ENCODE data around the gene PTPRN2.
A peak's percentile ranks its signal among the peaks of the same experiment; 100 is the strongest.
"Not testable (repeated sequence)": the region's sequence is repeated elsewhere in the genome, so short reads cannot be mapped to it uniquely, and the experiment has no call there.

PTPRN2 gene

DNA sequence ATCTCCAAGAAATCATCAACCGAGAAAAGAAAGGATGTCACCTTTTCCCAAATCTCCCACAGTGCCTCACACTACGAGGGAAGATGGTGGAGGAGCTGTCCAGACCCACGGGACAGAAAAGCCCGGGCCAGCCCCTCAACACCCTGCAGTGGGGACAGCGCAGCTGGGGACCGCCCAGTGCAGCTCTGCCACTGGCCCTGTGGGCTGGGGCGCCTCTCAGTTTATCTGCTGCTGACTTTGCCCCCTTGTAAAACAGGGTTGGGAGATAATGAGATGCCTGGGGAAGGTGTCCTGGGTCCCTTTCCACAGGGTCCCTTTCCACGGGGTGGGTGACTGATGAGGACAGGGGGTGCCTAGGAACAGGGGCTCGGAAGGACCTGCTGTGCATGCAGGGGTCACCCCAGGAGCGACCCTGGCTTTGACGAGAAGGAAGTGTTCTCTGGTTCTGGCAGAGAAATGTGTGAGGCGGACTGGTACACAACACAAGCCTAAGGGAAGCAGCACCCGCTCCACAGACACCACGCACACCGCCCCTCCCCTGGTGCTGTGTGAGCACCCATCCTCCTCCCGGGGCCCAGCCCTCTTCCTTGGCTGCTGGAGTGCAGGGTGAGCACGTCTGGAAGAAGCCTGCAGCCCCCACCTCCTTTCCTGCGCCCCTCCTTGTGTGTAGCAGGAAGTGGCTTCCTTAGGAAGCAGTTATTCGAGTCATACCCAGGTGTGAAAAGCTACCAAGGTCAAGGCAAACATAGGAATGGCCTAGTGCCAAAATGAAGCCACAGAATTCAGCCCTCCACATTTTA lies 911.0 kb downstream of the PTPRN2 start:
- DNase-seq (ENCODE audit: low spot score) = no peak

DNA sequence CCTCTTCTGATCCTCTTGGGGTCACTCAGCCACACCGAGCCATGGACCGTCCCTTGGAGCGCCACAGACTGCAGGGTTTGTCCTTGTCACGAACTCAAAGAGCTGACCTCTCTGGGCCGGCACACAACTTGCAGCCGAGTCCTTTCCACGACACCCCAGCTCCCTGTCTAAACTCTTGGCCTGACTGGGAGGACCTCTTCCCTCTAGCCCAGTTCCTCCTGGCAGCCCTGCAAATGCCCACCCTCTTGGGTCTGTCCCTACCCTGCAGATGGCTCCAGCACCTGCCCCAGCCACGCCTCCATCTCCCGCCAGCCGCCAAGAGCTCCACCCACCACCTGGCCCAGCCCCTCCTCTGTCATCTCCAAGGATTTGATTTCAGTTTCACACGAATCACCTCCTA lies 911.6 kb downstream of the PTPRN2 start:
- no peak for DNase-seq (ENCODE audit: low spot score)

DNA sequence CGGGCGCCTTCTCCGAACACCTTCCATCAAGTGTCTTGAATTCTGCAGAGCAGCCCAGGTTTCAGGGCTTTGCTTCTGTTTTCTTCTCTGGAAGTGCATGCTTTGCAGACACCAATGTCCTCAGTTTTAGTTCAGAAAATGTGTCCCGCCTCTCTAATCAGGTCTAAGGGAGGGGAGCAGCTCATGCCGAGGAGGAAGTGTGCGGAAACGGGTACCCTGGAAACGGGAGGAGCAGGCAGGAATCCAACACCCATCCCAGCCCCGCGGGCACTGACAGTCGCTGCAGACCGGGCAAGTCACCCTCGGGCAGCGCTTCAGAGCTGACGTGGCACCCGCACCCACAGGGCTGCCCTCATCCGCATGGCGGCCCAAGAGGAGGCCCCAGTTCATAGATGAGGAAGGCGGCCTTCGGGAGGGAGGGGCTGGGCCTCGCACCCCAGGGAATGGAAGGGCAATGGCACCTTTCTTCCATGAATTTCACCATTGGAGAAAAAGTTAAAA lies 912.1 kb downstream of the PTPRN2 start:
- DNase-seq (ENCODE audit: low spot score) = no peak

DNA sequence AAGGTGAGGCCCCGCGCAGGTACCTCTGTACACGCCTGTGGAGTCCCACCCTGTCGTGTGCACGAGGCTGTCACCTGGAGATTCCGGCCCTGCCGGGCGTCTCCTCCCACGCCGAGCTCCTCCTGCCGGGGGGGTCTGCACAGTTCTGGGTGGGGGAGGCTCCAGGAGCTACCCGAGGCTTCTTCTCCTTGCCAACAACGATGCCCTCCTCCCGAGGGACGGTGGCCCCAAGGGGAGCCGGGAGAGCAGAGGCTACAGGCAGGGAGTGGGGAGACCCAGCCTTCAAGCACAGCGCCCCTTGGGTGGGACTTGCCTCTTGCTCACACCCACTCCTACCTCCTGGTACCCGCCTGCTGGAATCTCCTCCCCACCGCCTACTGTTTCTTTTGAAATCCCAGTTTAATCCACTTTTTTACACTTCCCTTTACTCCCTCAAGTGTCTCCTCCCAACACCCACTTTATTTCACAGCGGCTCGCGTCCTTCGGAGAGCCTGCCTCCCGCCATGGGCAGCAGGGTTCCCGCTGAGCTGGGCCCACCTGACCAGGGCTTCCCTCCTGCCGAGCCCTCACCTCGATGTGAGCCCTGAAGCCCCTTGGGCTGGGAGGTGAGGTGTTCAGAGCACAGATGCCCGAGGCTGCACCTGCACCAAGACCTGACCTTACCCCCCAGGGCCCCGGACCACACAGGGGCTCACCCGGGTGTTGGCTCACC lies 912.8 kb downstream of the PTPRN2 start:
- peak; percentile 65 for DNase-seq (ENCODE audit: low spot score)

DNA sequence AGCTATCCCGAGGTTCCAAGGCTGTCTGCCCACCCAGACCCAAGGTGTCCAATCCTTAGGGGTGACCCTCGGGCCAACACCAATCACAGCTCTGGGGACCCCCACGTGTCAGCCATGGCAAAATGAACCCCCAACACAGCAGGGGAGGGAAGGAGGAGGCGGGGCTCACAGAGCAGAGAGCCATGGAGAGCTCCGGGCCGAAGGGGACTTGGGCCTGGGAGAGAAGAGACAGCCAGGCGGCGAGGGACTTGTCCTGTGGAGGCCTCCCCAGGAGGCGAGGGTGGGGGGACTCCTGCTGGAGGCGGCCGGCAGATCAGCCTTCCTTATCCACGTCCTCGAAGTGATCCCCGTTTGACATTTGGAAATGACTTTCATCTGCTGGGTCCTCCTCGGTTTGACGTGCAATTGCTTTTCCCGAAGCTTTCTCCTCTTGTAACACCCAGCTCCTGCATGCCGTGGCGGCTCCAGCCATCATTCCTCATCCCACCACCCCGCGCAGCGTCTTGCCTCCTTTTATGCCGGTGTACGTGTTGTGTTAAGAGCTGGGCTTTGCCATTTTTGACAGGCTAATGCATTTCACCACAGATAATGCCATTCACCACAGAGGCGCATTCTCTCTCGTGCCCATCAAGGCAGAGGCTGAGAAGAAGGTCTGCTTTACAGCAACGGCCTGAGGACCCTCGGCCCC lies 913.5 kb downstream of the PTPRN2 start:
- no peak for DNase-seq (ENCODE audit: low spot score)

DNA sequence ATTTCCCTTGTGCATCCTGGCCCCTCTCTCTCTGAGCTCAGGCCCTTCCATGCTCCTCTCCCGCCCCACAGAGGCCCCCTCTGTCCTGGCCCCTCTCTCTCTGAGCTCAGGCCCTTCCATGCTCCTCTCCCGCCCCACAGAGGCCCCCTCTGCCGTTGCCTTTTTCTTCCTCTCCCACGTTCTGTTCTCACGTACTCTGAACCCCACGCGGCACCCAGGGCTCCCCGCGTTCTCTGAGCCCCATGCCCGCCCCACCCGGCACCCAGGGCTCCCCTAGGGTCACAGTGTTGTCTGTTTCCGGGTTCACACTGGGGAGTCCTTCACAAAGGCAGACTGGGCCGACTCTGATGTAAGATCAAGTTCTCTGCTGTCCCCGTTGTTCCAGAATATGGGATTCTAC lies 914.0 kb downstream of the PTPRN2 start:
- DNase-seq (ENCODE audit: low spot score) = no peak

DNA sequence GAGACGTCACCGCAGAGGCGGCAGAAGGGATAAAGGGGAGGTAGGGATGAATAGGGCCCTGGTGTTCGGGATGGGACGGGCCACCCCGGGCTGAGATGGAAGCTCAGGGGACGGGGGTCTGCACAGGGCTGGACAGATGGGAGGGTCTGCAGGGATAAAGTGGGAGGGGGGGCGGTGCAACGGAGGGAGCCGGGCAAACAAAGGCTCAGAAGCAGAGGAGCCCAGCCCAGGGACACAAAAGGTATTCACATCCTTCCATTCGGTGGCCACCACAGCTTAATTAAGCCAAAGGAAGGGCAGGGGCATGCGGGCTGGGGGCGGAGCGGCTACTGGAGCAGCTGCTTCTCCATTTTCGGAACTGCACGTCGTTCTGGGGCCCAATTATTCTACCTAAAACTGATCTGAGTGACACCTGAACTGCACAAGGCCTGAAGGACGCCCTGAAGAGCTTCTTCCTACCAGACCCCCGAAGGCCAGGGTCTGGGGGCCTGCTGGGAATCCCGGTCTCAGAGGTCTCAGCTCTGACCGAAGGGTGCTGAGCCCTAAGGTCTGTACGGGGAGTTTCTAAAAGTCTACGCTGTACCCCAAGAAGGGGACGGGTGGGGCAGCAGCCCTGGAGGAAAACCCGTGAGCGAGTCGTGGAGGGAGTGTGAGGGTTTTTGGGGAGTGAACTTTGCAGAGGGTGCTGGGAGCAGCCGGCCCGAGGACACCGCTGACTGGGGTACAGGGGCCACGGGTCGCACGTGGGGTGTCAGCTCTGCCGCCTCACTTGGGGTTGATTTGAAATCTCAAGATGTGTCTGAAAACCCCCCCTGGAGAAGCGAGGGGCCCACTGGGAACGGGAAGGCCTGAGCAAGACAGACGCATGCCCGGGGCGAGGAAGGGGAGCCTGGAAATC lies 916.0 kb downstream of the PTPRN2 start:
- DNase-seq (ENCODE audit: low spot score) = no peak

DNA sequence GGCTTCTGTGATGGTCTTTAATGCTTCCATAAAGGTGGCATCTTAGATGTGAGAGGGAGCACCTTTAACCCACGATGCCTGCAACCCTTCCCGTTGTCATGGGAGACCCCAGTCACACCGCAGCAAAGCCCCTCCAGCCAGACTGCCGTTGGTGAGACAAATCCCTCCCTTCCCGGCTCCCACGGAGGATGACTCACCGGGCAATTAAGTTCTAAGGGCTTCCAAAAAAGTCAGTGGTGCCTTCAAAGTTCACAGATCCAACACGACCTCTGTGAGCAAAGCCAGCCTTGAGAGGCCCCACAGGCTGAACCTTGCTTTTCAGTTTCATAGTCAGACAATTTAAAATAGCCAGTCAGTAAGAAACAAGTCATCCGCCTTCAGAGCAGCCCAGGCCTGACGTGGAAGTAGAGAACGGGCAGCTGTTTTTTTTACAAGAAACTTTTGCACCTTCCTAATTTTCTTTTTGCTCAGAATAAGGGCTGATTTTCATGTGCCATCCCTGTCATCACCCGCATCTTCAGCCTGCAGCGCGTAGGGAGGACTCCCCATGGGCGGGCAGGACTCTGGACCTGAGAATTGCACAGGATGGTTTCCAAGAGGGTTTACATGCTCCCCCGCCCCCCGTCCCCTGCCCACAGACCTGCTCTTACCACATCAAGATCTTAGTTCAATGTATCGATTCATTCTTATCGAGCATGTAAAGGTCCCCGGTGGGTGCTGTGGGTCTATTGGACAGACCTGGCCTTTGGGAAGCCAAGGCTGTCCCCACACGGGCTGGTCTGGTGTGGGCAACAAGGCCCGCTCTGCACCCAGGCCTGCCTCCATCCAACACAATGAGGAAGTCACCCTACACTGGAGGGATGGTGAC lies 916.9 kb downstream of the PTPRN2 start:
- DNase-seq (ENCODE audit: low spot score) = no peak

DNA sequence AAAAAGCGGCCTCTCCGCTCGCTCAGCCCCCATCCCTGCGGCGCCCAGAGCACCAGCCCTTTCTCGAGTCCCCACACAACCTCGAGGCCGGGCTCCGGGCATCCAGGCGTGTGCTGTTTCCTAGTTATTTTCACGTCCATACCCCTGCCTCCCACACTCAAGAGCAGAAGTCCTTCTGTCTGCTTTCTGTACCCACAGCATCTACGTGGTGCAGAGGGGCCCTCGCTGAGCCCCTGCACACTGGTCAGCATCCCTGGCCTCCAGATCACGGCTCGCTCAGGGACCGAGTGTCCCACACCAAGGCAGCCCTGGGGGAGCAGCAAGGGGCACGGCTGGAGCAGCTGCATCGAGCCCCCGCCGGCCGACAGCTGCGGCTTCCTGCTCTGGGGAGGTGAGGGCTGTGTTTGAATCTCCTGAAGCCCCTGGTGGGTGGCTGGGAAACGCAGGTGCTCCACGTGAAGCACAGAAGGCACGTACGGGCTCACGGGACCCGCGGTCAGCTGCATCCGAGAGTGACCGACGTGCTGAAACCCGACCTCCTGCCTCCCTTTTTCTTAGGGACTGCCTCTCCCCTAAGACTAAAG lies 917.8 kb downstream of the PTPRN2 start:
- DNase-seq (ENCODE audit: low spot score) = no peak

DNA sequence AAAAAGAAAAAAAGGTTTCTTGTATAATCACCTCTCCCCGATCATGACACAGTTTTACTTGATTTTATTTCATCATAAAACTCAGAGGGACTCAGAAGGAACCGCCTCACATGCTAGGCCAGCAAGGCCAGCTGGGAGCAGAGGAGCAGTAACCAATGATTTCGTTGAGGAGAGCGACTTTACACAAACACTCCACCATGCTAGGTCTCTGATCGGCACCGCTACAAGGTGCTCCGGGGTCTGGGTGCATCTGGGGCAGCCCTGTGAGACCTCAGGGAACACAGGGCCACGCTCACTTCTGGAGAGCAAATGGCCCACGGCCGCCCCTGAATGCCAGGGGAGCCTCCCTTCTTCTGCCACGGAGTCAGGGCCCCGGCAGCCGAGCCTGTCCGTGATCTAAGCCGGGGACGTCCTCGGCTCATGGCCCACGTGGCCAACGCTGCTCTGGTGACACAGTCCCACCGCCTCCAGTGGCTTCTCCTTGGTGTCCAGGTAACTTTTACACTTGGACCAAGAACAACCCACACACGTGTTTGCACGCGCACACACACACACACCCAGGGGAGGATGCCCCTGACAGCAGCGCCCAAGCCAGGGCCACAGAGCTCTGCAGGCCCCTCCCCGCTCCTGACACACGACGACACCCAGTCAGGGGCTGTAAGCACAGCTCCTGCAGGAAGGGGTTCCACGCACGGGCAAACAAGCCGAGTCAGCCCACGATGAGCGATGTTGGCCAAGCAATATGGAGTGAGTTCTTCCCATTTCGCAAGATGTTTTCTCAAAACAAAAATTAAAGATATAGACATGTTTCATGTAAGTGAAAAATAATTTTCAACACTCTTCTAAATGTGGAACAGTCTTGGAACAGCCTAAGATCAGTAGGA lies 918.5 kb downstream of the PTPRN2 start:
- no peak for DNase-seq (ENCODE audit: low spot score)

DNA sequence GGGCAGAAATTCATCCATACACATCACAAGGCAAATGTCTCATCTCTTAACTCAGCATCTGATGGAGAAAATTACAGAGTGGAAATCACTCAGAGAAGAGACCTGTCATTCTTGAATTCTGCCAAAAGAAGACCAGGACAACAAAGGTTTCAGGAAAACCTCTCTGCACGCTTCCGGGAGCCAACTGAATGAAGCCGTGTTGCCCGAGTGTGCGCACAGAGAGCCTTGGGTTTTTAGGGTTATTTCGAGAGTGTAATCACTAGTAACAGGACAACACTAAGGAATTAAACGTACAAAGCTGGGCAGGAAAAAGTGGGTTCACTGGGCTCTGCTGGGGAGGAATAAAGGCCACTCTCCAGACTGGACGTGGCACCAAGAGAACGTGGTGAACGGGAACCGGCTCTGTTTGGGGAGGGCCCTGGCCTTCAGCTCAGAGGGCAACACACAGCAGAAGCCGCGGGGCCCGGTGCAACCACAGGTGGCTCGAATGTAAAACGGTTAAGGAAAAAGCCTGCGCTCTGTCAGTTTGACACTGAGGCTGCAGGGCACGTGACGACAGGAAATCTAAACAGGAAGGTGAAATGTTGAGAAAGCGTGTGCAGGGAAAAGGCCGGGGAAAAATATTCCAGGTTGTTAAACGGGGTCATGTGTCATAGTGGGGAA lies 919.3 kb downstream of the PTPRN2 start:
- DNase-seq (ENCODE audit: low spot score) = no peak

DNA sequence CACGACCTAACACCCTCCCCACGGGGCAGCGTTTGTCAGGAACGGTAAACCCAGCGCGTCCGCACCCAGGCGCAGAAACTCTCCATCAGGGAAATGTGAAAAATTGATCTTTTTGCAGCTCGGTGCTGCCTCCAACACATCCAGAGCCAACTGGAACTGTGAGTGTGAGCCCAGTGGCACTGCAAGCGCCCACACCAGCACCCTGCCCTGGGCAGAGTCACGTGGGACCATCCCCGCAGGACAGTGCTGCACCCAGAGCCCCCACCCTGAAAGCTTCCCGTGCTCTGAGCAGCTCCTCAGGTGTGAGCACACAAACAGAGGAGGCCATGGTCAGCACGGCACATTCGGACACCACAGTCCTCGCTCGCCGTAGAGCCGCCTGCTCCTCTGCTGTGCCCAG lies 919.9 kb downstream of the PTPRN2 start:
- no peak for DNase-seq (ENCODE audit: low spot score)

DNA sequence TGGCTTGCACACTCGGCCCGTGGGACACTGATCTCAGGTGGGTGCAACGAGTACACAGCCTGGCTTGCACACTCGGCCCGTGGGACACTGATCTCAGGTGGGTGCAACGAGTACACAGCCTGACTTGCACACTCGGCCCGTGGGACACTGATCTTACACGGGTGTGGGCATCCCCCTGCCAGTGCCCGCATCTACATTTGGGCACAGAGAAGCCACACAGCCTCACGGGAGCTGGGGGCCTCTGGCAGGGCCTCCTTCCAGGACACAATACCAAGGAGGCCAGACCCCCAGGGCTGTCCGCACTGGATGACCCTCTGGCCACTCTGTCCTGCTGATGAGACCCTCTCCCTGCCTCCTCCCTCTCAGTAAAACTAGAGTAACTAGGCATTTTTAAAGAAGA lies 920.4 kb downstream of the PTPRN2 start:
- no peak for DNase-seq (ENCODE audit: low spot score)

DNA sequence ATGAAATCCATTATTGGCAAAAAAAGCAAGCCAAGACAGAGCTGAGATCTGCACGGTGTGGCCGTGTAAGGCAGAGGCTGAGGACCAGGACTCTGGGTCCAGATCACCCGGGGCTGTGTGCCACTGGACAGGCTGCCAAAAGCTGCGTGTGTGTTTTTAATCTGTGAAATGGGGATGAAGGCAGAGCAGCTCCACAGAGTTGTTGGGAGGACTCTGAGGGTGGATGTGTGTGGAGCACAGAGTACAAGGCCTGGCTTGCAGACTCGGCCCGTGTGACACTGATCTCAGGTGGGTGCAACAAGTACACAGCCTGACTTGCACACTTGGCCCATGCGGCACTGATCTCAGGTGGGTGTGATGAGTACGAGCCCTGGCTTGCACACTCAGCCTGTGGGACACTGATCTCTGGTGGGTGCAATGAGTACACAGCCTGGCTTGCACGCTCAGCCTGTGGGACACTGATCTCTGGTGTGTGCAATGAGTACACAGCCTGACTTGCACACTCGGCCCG lies 921.0 kb downstream of the PTPRN2 start:
- no peak for DNase-seq (ENCODE audit: low spot score)

DNA sequence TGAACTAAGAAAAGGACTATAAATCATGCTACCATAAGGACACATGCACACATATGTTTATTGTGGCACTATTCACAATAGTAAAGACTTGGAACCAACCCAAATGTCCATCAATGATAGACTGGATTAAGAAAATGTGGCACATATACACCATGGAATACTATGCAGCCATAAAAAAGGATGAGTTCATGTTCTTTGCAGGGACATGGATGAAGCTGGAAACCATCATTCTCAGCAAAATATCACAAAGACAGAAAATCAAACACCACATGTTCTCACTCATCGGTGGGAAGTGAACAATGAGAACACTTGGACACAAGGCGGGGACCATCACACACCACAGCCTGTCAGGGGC lies 922.0 kb downstream of the PTPRN2 start:
- DNase-seq (ENCODE audit: low spot score) = not testable (repeated sequence)

DNA sequence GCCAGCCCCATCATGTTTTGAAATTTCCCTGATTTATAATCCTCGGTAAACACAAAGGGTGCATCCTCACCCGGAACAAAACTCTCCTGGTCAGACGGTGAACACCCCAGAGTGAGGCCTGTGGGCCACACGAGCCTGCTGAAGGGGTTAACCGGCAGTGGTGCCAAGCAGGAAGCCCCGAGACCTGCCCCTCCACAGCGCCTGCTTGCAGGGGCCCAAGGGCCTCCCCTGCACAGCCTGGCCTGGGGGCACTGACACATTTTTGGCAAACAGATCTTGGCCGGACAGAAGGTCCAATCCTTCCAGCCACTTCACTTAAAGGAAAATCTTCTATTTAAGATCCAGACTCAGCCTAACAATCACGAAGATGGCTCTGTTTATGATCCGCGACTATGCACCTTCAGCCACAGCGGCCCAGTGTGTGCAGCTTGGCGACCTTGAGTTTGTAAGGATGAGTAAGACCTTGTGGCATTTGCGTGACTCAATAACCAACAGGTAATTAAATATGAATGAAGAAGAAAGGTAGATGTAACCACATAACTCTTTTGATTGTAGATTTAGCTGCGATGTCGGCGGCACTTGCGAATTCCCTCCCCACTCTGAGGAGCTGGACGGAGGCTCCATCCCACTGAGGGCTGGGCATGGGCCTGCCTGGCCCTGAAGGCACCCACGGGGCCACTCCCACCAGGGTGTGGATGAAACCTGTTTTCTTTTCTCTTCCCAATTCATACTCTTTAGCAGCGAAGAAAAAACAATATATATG lies 922.6 kb downstream of the PTPRN2 start:
- DNase-seq (ENCODE audit: low spot score) = no peak

DNA sequence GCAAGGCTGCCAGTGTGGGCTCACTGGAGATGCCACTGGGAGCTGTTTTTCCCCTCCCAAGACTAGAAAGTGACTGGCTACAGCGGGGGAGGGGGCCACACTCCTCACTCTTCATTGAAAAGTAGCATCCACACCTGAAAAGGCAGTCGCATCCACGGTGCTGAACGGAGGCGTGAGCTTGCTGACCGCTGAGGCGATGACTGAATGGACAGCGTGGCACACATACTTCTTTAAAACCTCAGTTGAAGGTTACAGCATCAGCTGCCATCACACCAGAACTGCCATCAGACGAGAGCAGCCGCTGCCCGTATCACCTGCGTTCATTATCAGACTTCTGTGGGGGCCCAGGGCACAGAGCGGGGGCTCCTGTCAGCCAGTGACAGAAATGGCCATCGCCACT lies 923.6 kb downstream of the PTPRN2 start:
- no peak for DNase-seq (ENCODE audit: low spot score)

Measured in putamen (tissue), 1 donor.